HCT116 (cell line): ENCODE data around the gene AKAP1.

Experiments
- CTCF ChIP-seq, 3 experiments: fragments of 200-600 bp in 1 of 3; sonication (generic) in 1 of 3; IDR thresholded peaks in 2 of 3; conservative IDR thresholded peaks in 1 of 3; 2 replicates each; pipeline ENCODE4 v1.5.1; 2012 to 2017; ENCODE audit warnings: low read depth in 2 of 3, low read length in 2 of 3, antibody characterized with exemption in 1 of 3, borderline replicate concordance in 1 of 3, control low read depth in 1 of 3, mild to moderate bottlenecking in 1 of 3, mixed read lengths in 1 of 3, mixed run types in 1 of 3, moderate library complexity in 1 of 3; ENCODE audit not compliant: insufficient read depth in 1 of 3
- FOSL1 ChIP-seq: IDR thresholded peaks from 2 replicates; pipeline ENCODE4 v1.6.1; 2012; ENCODE audit warnings: low read depth

GRCh38 chr17:57080718-57081117, 4.3 kb upstream of the AKAP1 start:
- TF ChIP-seq FOSL1 = peak; percentile 4; the same call in 1 of the 2 replicates
- TF ChIP-seq CTCF (IDR thresholded peaks at IDR 0.05 in 2 of 3, conservative IDR thresholded peaks at IDR 0.05 in 1 of 3; ENCODE audit: borderline replicate concordance in 1 of 3, insufficient read depth in 1 of 3, low read depth in 2 of 3, low read length in 2 of 3) = no peak
